ENCODE results near the gene UCK2. TPM values are rescaled to one million over a fixed set of nuclear protein-coding genes. Genes with fewer than 3 reads are reported as not detected.
A peak's percentile ranks its signal among the peaks of the same experiment; 100 is the strongest.
"Not testable (repeated sequence)": the region's sequence is repeated elsewhere in the genome, so short reads cannot be mapped to it uniquely, and the experiment has no call there.

Gene UCK2
- polyA plus RNA-seq (2013, experiment 1 of 2) = 43.9 TPM
- polyA plus RNA-seq (2013, experiment 2 of 2) = 45.6 TPM

DNA sequence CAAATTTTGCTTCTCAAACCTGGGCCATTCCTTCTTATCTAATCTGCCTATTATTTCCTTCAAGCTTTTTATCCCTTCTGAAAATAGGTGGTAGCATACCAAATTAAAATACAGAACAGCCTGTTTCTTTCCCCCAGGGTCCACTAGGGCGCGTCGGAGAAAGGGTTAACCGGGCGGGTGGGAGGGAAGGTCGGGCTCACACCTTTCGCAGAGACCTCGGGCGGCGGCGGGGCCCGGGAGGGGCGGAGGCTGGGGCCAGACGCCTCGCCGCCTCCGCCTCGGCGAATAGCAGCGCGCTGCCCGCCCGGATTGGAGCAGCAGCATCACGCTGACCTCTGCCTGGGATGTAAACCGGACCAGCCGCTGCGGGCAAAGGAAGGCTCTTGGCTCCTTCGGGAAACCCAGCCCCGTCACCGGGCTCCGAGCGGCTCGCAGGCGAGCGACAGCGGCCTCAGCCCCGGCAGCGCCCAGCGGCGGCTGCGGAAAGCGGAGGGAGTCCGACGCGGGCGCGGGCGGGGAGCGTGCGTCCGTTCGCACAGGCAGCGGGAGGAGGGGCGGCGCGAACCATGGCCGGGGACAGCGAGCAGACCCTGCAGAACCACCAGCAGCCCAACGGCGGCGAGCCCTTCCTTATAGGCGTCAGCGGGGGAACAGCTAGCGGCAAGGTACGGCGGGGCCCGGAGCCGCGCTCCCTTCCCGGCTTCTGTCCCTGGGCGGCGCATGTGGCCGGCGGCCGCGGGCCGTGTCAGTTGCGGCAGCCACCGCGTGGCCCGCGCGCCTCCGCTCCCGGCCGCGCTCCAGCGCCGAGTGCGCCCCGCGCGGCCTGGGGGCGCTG lies at the start of gene UCK2:
TSS of gene UCK2 (plus strand) at position 347 of the 835 bp plus-strand sequence. CDS start at position 567, 220 bp downstream.
- H2BK5ac ChIP-seq (ENCODE audit: low read depth, low read length, poor library complexity, severe bottlenecking) = peak within 1 kb of the TSS; percentile 88
- H4K91ac ChIP-seq (ENCODE audit: low read length) = peak within 1 kb of the TSS; percentile 81
- H3K79me1 ChIP-seq (replicated peaks; ENCODE audit: low read length, poor library complexity, severe bottlenecking) = no peaks in the 10 kb centered on the region
- no peak within 1 kb of the TSS for H2AK5ac ChIP-seq (ENCODE audit: low read length, severe bottlenecking)
- H2BK15ac ChIP-seq (ENCODE audit: low read depth, poor library complexity, severe bottlenecking) = peak within 1 kb of the TSS; percentile 88
- H3K9me3 ChIP-seq (ENCODE audit: control insufficient read depth, low read length) = no peaks in the 10 kb centered on the region
- H3K4me3 ChIP-seq (ENCODE audit: insufficient read depth in 1 of 2, low read depth in 1 of 2, low read length in 2 of 2) = peak within 1 kb of the TSS; percentile 95 to 96
- peak within 1 kb of the TSS; percentile 94 for H3K4me2 ChIP-seq (ENCODE audit: low read length, poor library complexity, severe bottlenecking)
- DNase-seq = peak; percentile 87
- H2AFZ ChIP-seq (ENCODE audit: low read depth, low read length) = peak within 1 kb of the TSS; percentile 94
- peak within 1 kb of the TSS; percentile 88 for H4K8ac ChIP-seq (ENCODE audit: low read length)
- H3K4ac ChIP-seq (ENCODE audit: low read depth in 1 of 2, low read length in 2 of 2) = peak within 1 kb of the TSS; percentile 72 to 89
- H3K14ac ChIP-seq (ENCODE audit: low read length in 2 of 2) = peak within 1 kb of the TSS; percentile 44 to 94
- WGBS = under 1% methylated on average over 79 of the region's 94 CpGs
- H2BK120ac ChIP-seq (ENCODE audit: low read depth, low read length) = peak within 1 kb of the TSS; percentile 92
- peak within 1 kb of the TSS in 1 of 2 experiments; percentile 85 for H3K23ac ChIP-seq (ENCODE audit: low read length in 2 of 2)
- H3K4me1 ChIP-seq (ENCODE audit: control insufficient read depth, insufficient read depth, low read depth, low read length) = peaks cover 3% of the 10 kb centered on the region
- H3K27me3 ChIP-seq (ENCODE audit: control insufficient read depth in 1 of 2, insufficient read depth in 1 of 2, low read length in 2 of 2) = no peaks in the 10 kb centered on the region
- H3K27ac ChIP-seq (ENCODE audit: low read length, poor library complexity, severe bottlenecking) = peak within 1 kb of the TSS; percentile 88
- H3K9ac ChIP-seq (ENCODE audit: low read length) = peak within 1 kb of the TSS; percentile 91
- H3K36me3 ChIP-seq (ENCODE audit: control insufficient read depth in 1 of 2, insufficient read depth in 2 of 2, low read depth in 1 of 2, low read length in 2 of 2) = no peaks in the 10 kb centered on the region
- peak within 1 kb of the TSS; percentile 45 to 92 for H2BK12ac ChIP-seq (ENCODE audit: low read length in 2 of 2)
- H3K18ac ChIP-seq (ENCODE audit: low read depth in 1 of 2, low read length in 2 of 2) = peak within 1 kb of the TSS; percentile 92 to 97

DNA sequence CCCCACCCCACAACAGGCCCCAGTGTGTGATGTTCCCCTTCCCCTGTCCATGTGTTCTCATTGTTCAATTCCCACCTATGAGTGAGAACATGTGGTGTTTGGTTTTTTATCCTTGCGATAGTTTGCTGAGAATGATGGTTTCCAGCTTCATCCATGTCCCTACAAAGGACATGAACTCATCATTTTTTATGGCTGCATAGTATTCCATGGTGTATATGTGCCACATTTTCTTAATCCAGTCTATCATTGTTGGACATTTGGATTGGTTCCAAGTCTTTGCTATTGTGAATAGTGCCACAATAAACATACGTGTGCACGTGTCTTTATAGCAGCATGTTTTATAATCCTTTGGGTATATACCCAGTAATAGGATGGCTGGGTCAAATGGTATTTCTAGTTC lies 49.2 kb upstream of the UCK2 start:
- H3K4me1 ChIP-seq (ENCODE audit: control insufficient read depth, insufficient read depth, low read depth, low read length); H4K8ac ChIP-seq (ENCODE audit: low read length); H3K36me3 ChIP-seq (ENCODE audit: control insufficient read depth in 1 of 2, insufficient read depth in 2 of 2, low read depth in 1 of 2, low read length in 2 of 2); H3K27ac ChIP-seq (ENCODE audit: low read length, poor library complexity, severe bottlenecking); H2BK15ac ChIP-seq (ENCODE audit: low read depth, poor library complexity, severe bottlenecking); H3K27me3 ChIP-seq (ENCODE audit: control insufficient read depth in 1 of 2, insufficient read depth in 1 of 2, low read length in 2 of 2); H2AFZ ChIP-seq (ENCODE audit: low read depth, low read length); DNase-seq; H3K79me1 ChIP-seq (replicated peaks; ENCODE audit: low read length, poor library complexity, severe bottlenecking); H3K4ac ChIP-seq (ENCODE audit: low read depth in 1 of 2, low read length in 2 of 2); H3K9ac ChIP-seq (ENCODE audit: low read length); H2AK5ac ChIP-seq (ENCODE audit: low read length, severe bottlenecking); H3K9me3 ChIP-seq (ENCODE audit: control insufficient read depth, low read length); H3K14ac ChIP-seq (ENCODE audit: low read length in 2 of 2); H4K91ac ChIP-seq (ENCODE audit: low read length); H3K23ac ChIP-seq (ENCODE audit: low read length in 2 of 2); H2BK12ac ChIP-seq (ENCODE audit: low read length in 2 of 2); H2BK5ac ChIP-seq (ENCODE audit: low read depth, low read length, poor library complexity, severe bottlenecking); H2BK120ac ChIP-seq (ENCODE audit: low read depth, low read length); H3K4me3 ChIP-seq (ENCODE audit: insufficient read depth in 1 of 2, low read depth in 1 of 2, low read length in 2 of 2); H3K4me2 ChIP-seq (ENCODE audit: low read length, poor library complexity, severe bottlenecking); H3K18ac ChIP-seq (ENCODE audit: low read depth in 1 of 2, low read length in 2 of 2): not testable (repeated sequence)
- WGBS = no CpG with 5 or more reads among the region's 3 CpGs

DNA sequence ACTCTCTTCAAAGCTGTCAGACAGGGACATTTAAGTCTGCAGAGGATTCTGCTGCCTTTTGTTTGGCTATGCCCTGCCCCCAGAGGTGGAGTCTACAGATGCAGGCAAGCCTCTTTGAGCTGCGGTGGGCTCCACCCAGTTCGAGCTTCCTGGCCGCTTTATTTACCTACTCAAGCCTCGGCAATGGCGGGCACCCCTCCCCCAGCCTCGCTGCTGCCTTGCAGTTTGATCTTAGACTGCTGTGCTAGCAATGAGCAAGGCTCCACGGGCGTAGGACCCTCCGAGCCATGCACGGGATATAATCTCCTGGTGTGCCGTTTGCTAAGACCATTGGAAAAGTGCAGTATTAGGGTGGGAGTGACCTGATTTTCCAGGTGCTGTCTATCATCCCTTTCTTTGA lies 43.9 kb upstream of the UCK2 start:
- H3K18ac ChIP-seq (ENCODE audit: low read depth in 1 of 2, low read length in 2 of 2); H2BK5ac ChIP-seq (ENCODE audit: low read depth, low read length, poor library complexity, severe bottlenecking); H2BK120ac ChIP-seq (ENCODE audit: low read depth, low read length); H3K4me2 ChIP-seq (ENCODE audit: low read length, poor library complexity, severe bottlenecking); H3K79me1 ChIP-seq (replicated peaks; ENCODE audit: low read length, poor library complexity, severe bottlenecking); H3K9me3 ChIP-seq (ENCODE audit: control insufficient read depth, low read length); H3K4me1 ChIP-seq (ENCODE audit: control insufficient read depth, insufficient read depth, low read depth, low read length); H3K9ac ChIP-seq (ENCODE audit: low read length); H3K14ac ChIP-seq (ENCODE audit: low read length in 2 of 2); H3K4ac ChIP-seq (ENCODE audit: low read depth in 1 of 2, low read length in 2 of 2); H3K27me3 ChIP-seq (ENCODE audit: control insufficient read depth in 1 of 2, insufficient read depth in 1 of 2, low read length in 2 of 2); H3K36me3 ChIP-seq (ENCODE audit: control insufficient read depth in 1 of 2, insufficient read depth in 2 of 2, low read depth in 1 of 2, low read length in 2 of 2); H3K23ac ChIP-seq (ENCODE audit: low read length in 2 of 2); H2AK5ac ChIP-seq (ENCODE audit: low read length, severe bottlenecking); H2AFZ ChIP-seq (ENCODE audit: low read depth, low read length); H4K91ac ChIP-seq (ENCODE audit: low read length); H3K4me3 ChIP-seq (ENCODE audit: insufficient read depth in 1 of 2, low read depth in 1 of 2, low read length in 2 of 2); H3K27ac ChIP-seq (ENCODE audit: low read length, poor library complexity, severe bottlenecking); DNase-seq; H2BK12ac ChIP-seq (ENCODE audit: low read length in 2 of 2); H4K8ac ChIP-seq (ENCODE audit: low read length); H2BK15ac ChIP-seq (ENCODE audit: low read depth, poor library complexity, severe bottlenecking): not testable (repeated sequence)
- 92% methylated on average over 11 of the region's 11 CpGs for WGBS

DNA sequence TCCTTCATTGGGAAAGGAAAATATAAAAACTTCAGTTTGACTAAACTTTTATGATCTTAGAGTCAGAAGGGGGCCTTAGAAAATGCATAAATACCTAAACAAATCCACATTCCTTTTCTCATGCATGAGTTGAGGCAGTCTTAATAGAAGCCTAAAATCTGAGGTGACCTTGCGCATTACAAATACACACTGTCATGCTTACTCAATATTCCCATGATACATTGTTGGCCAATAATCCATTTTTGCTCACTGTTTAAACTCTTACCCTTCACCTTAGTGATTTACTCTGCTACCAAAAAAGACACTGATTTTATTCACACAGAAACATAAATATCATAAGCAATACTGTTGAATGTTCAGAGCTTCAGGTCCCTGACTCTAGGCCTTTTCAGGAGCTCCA lies 39.7 kb upstream of the UCK2 start:
- H3K27me3 ChIP-seq (ENCODE audit: control insufficient read depth in 1 of 2, insufficient read depth in 1 of 2, low read length in 2 of 2) = no peaks in the 10 kb centered on the region
- H3K79me1 ChIP-seq (replicated peaks; ENCODE audit: low read length, poor library complexity, severe bottlenecking) = no peaks in the 10 kb centered on the region
- H4K8ac ChIP-seq (ENCODE audit: low read length) = no peak overlapping the region
- peak overlapping the region in 1 of 2 experiments; percentile 16 for H3K4me3 ChIP-seq (ENCODE audit: insufficient read depth in 1 of 2, low read depth in 1 of 2, low read length in 2 of 2)
- H3K27ac ChIP-seq (ENCODE audit: low read length, poor library complexity, severe bottlenecking) = no peak overlapping the region
- H3K18ac ChIP-seq (ENCODE audit: low read depth in 1 of 2, low read length in 2 of 2) = no peak overlapping the region
- no peak overlapping the region for H4K91ac ChIP-seq (ENCODE audit: low read length)
- 100% methylated on average over 1 of the region's 1 CpG for WGBS
- peak overlapping the region; percentile 47 for H3K9ac ChIP-seq (ENCODE audit: low read length)
- no peak overlapping the region for H2AK5ac ChIP-seq (ENCODE audit: low read length, severe bottlenecking)
- no peak for DNase-seq
- no peak overlapping the region for H3K14ac ChIP-seq (ENCODE audit: low read length in 2 of 2)
- H2BK5ac ChIP-seq (ENCODE audit: low read depth, low read length, poor library complexity, severe bottlenecking) = no peak overlapping the region
- H2BK120ac ChIP-seq (ENCODE audit: low read depth, low read length) = no peak overlapping the region
- no peak overlapping the region for H2BK12ac ChIP-seq (ENCODE audit: low read length in 2 of 2)
- no peaks in the 10 kb centered on the region for H3K4me1 ChIP-seq (ENCODE audit: control insufficient read depth, insufficient read depth, low read depth, low read length)
- no peak overlapping the region for H2AFZ ChIP-seq (ENCODE audit: low read depth, low read length)
- H3K36me3 ChIP-seq (ENCODE audit: control insufficient read depth in 1 of 2, insufficient read depth in 2 of 2, low read depth in 1 of 2, low read length in 2 of 2) = no peaks in the 10 kb centered on the region
- no peak overlapping the region for H3K23ac ChIP-seq (ENCODE audit: low read length in 2 of 2)
- no peaks in the 10 kb centered on the region for H3K9me3 ChIP-seq (ENCODE audit: control insufficient read depth, low read length)
- no peak overlapping the region for H2BK15ac ChIP-seq (ENCODE audit: low read depth, poor library complexity, severe bottlenecking)
- no peak overlapping the region for H3K4me2 ChIP-seq (ENCODE audit: low read length, poor library complexity, severe bottlenecking)
- H3K4ac ChIP-seq (ENCODE audit: low read depth in 1 of 2, low read length in 2 of 2) = no peak overlapping the region
